HL-60 (cell line): ENCODE measurements around the gene RIBC2.

Experiments
- DNase-seq, 2 experiments: peaks; one replicate each; pipeline ENCODE4 v3.0.0-alpha.2; 2010 to 2020; ENCODE audit warnings: low read depth in 1 of 2, low spot score in 1 of 2
- H3K27ac ChIP-seq: fragments of 250-450 bp; sonication (Bioruptor Pico); replicated peaks from 2 replicates; pipeline ENCODE4 v1.5.1; 2020; ENCODE audit warnings: mild to moderate bottlenecking, moderate library complexity
- H3K27me3 ChIP-seq: fragments of 250-450 bp; sonication (Bioruptor Pico); 2 replicates; pipeline ENCODE4 v1.5.1; 2021; ENCODE audit warnings: mild to moderate bottlenecking, moderate library complexity; ENCODE audit not compliant: insufficient read depth, poor library complexity, severe bottlenecking
- H3K4me3 ChIP-seq: replicated peaks from 2 replicates; pipeline ENCODE4 v1.5.1; 2011; ENCODE audit warnings: mild to moderate bottlenecking, control low read depth, low read length; ENCODE audit not compliant: insufficient read depth
- GABPA ChIP-seq: IDR thresholded peaks from 2 replicates; pipeline ENCODE4 v1.6.1; 2012; ENCODE audit warnings: low read depth
- POLR2AphosphoS5 ChIP-seq: IDR thresholded peaks from 2 replicates; pipeline ENCODE4 v1.6.1; 2012; ENCODE audit warnings: low read depth
- SPI1 ChIP-seq: IDR thresholded peaks from 2 replicates; pipeline ENCODE4 v1.6.1; 2012; ENCODE audit warnings: low read depth, mild to moderate bottlenecking, borderline replicate concordance
- TF ChIP-seq, protein P1 (sequence below): IDR thresholded peaks from 2 replicates; pipeline ENCODE4 v1.6.1; 2012; ENCODE audit warnings: low read depth; ENCODE audit not compliant: insufficient replicate concordance
- TF ChIP-seq, protein P2 (sequence below): IDR thresholded peaks from one replicate; pipeline ENCODE4 v1.5.1; 2011; ENCODE audit warnings: low read length, control low read depth, inconsistent platforms; ENCODE audit not compliant: insufficient read depth

RIBC2 gene

DNA sequence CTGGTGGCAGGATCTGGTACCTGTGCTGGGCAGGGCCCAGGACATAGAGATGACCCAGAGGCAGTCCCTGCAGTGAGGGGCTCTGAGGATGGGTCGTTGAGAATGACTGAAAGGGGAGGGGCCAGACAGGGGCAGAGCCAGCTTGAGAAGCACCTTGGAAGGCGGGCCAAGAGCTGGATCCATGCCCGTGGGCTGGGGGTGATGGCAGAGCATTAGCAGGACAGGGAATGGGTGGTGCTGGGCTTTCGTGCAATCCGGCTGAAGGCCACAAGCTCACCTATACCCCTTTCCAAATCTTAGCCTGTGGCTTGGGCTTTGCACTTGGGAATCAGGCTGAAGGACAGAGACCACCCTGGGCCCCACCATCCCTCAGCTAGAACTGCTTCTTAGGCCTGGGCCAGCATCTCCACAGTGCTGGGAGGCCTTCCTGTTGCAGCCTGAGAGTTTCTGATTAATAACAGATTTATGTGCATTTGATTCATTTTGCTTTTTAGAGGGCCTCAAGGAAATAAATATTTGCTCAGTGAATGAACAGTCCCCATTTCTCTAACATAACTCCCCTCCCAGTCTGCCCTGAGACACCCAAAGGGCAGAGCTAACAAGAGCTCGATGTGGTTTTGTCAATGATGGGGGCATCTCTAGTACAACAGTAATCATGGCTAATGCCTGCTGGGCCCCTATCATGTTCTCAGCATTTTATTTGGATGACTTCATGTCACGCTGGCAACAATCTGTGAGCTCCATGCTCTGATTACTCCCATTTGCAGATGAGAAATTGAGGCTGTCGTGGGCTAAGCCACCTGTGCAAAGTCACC lies 39.3 kb downstream of the RIBC2 start:
- no peak for DNase-seq
- Histone ChIP-seq H3K4me3 (no peak overlapping the region), H3K27me3 (no peaks in the 10 kb centered on the region), H3K27ac (no peak overlapping the region)
- no peak for TF ChIP-seq GABPA
- no peak for TF ChIP-seq POLR2AphosphoS5
- TF ChIP-seq SPI1: no peak
- TF ChIP-seq, protein P1, sequence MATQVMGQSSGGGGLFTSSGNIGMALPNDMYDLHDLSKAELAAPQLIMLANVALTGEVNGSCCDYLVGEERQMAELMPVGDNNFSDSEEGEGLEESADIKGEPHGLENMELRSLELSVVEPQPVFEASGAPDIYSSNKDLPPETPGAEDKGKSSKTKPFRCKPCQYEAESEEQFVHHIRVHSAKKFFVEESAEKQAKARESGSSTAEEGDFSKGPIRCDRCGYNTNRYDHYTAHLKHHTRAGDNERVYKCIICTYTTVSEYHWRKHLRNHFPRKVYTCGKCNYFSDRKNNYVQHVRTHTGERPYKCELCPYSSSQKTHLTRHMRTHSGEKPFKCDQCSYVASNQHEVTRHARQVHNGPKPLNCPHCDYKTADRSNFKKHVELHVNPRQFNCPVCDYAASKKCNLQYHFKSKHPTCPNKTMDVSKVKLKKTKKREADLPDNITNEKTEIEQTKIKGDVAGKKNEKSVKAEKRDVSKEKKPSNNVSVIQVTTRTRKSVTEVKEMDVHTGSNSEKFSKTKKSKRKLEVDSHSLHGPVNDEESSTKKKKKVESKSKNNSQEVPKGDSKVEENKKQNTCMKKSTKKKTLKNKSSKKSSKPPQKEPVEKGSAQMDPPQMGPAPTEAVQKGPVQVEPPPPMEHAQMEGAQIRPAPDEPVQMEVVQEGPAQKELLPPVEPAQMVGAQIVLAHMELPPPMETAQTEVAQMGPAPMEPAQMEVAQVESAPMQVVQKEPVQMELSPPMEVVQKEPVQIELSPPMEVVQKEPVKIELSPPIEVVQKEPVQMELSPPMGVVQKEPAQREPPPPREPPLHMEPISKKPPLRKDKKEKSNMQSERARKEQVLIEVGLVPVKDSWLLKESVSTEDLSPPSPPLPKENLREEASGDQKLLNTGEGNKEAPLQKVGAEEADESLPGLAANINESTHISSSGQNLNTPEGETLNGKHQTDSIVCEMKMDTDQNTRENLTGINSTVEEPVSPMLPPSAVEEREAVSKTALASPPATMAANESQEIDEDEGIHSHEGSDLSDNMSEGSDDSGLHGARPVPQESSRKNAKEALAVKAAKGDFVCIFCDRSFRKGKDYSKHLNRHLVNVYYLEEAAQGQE: no peak
- TF ChIP-seq, protein P2, sequence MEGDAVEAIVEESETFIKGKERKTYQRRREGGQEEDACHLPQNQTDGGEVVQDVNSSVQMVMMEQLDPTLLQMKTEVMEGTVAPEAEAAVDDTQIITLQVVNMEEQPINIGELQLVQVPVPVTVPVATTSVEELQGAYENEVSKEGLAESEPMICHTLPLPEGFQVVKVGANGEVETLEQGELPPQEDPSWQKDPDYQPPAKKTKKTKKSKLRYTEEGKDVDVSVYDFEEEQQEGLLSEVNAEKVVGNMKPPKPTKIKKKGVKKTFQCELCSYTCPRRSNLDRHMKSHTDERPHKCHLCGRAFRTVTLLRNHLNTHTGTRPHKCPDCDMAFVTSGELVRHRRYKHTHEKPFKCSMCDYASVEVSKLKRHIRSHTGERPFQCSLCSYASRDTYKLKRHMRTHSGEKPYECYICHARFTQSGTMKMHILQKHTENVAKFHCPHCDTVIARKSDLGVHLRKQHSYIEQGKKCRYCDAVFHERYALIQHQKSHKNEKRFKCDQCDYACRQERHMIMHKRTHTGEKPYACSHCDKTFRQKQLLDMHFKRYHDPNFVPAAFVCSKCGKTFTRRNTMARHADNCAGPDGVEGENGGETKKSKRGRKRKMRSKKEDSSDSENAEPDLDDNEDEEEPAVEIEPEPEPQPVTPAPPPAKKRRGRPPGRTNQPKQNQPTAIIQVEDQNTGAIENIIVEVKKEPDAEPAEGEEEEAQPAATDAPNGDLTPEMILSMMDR: no peak

DNA sequence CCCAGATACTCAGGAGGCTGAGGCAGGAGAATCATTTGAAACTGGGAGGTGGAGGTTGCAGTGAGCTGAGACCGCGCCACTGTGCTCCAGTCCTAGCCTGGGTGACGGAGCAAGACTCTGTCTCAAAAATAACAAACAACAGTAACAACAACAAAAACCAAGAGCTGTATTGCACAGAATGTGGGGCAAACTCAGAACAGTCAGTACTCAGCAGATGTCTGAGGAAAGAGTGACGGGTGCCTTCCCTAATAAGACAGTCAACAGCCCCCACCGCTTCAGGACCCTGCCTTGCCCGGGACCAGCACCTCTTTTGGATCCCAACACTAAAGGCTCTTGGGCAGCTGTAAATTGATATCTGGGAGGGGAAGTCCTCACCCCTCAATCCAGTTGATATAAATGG lies 40.3 kb downstream of the RIBC2 start:
- DNase-seq: no peak
- Histone ChIP-seq H3K27me3 (no peaks in the 10 kb centered on the region), H3K27ac (no peak overlapping the region), H3K4me3 (no peak overlapping the region)
- no peak for TF ChIP-seq POLR2AphosphoS5

DNA sequence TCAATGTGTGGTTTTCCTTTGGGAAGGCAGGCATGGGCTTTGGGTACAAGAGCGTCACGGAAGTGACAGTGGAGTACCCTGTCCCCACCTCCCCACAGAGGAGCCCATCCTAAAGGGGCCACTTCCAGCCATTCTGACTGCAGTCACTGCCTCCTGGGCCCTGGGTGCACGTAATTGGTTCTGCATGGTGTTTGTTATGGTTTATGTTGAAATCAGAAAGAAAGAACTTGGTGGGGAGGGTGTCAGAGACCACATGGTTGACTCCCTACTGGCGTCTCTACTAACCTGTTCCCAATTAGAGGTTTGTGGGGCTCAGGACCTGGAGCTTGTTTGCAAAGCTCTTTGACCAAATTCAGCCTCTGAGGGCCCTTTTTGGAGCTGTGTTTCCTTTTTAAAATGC lies 40.8 kb downstream of the RIBC2 start:
- Histone ChIP-seq H3K27ac (no peak overlapping the region), H3K4me3 (no peak overlapping the region), H3K27me3 (no peaks in the 10 kb centered on the region)
- no peak for TF ChIP-seq GABPA
- TF ChIP-seq, protein P1: no peak
- no peak for TF ChIP-seq POLR2AphosphoS5
- TF ChIP-seq, protein P2: no peak
- no peak for TF ChIP-seq SPI1
- DNase-seq: no peak

DNA sequence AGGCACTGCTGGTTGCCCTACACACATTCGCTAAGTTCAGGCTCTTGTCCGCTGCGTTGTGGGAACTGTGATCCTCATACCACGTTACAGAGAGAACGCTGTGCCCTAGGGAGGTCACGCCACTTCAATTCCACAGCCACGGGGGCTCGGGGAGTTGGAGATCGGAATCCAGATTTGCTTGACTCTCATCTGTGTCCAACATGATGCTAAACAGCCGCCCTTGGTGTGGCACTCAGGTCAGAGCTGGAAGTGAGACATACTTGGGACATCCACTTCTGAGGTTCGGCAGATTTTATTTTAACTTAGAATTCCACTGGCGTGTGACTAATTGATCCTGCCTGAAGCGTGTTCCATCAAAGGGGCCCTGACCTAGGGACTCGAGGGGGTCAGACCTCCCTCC lies 41.7 kb downstream of the RIBC2 start:
- TF ChIP-seq POLR2AphosphoS5 (no peak), GABPA (no peak), SPI1 (no peak)
- TF ChIP-seq, protein P1: no peak
- TF ChIP-seq, protein P2: no peak
- Histone ChIP-seq H3K27me3 (no peaks in the 10 kb centered on the region), H3K27ac (no peak overlapping the region), H3K4me3 (no peak overlapping the region)
- no peak for DNase-seq
